ENCODE data around the gene DNAJC15. TPM values are rescaled to one million over a fixed set of nuclear protein-coding genes. Genes with fewer than 3 reads are reported as not detected.
"Not testable (repeated sequence)": the region's sequence is repeated elsewhere in the genome, so short reads cannot be mapped to it uniquely, and the experiment has no call there.

The DNAJC15 gene
- total and polyA plus RNA-seq, 2 of the 4 experiments (the other 2 are of a cell fraction), result 7.0 to 22.0 TPM

DNA sequence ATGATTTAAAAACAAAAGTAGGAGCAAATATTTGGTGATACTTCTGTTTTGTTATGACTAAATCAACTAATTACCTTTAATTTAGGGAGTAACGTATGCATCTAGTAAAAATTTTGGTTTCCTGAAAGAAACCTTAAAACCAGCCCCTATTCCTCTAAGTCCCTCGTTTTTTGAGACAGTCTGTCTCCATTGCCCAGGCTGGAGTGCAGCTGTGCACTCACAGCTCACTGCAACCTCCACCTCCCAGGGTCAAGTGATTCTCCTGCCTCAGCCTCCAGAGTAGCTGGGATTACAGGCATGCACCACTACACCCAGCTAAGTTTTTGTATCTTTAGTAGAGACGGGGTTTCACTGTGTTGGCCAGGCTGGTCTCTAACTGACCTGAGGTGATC lies 52.1 kb downstream of the DNAJC15 start:
- H4K8ac ChIP-seq (ENCODE audit: low read depth in 2 of 2, low read length in 2 of 2); H4K5ac ChIP-seq (ENCODE audit: low read depth, low read length); H3K27ac ChIP-seq (ENCODE audit: insufficient read depth, low read length); ATAC-seq (ENCODE audit: low read depth); H3K23ac ChIP-seq (ENCODE audit: low read depth, low read length); H3K14ac ChIP-seq (replicated peaks; ENCODE audit: low read depth, low read length); H4K20me1 ChIP-seq (ENCODE audit: insufficient read depth, low read length); dilution Hi-C loops (cut with HindIII; ENCODE audit: low sequenced_read_pairs, unreplicated experiment); H3K9me3 ChIP-seq (ENCODE audit: control insufficient read depth, insufficient read depth, low read length); H3K56ac ChIP-seq (ENCODE audit: extremely low read depth, insufficient read depth, low read length); H4K91ac ChIP-seq (ENCODE audit: insufficient read depth, low read depth, low read length); in situ Hi-C loops (cut with MboI; ENCODE audit: low sequenced_read_pairs); POLR2A ChIA-PET (ENCODE audit: unreplicated experiment); H2AK5ac ChIP-seq (ENCODE audit: low read depth, low read length); CTCF ChIA-PET; H2AFZ ChIP-seq (replicated peaks; ENCODE audit: low read length, poor library complexity); H3K27me3 ChIP-seq (ENCODE audit: control insufficient read depth, insufficient read depth, low read length); H2BK20ac ChIP-seq (ENCODE audit: low read depth, low read length); BruUV-seq (replicated peaks); H2BK15ac ChIP-seq (ENCODE audit: low read depth, low read length); H3K9ac ChIP-seq (ENCODE audit: low read depth, low read length); H2BK120ac ChIP-seq (ENCODE audit: low read depth, low read length); H3K18ac ChIP-seq (ENCODE audit: low read depth, low read length); H3K4me3 ChIP-seq (ENCODE audit: insufficient read depth, low read depth, low read length); intact Hi-C loops (cut with micrococcal nuclease); H2AK9ac ChIP-seq (replicated peaks; ENCODE audit: low read depth, low read length, poor library complexity); DNase-seq; H3K36me3 ChIP-seq (ENCODE audit: control insufficient read depth, insufficient read depth, low read length); H3K4ac ChIP-seq (ENCODE audit: low read depth, low read length); H3K4me2 ChIP-seq (ENCODE audit: low read depth, low read length); H3K4me1 ChIP-seq (ENCODE audit: control insufficient read depth, insufficient read depth, low read length); H2BK5ac ChIP-seq (ENCODE audit: low read depth, low read length, poor library complexity, severe bottlenecking); H3K9me1 ChIP-seq (ENCODE audit: insufficient read depth, low read length): not testable (repeated sequence)
- H3K79me1 ChIP-seq (ENCODE audit: low read depth in 1 of 2, low read length in 2 of 2), result peaks cover 20 to 38% of the 10 kb centered on the region in 2 experiments
- no CpG with 5 or more reads among the region's 3 CpGs for WGBS, 2 experiments (ENCODE audit: extremely low coverage in 2 of 2, insufficient read length in 1 of 2)
